GM23248 (cell line): ENCODE results near the gene PPP6R2.

Source experiments
- EZH2 ChIP-seq: fragments of 200-600 bp; sonication (generic); IDR thresholded peaks from 2 replicates; pipeline ENCODE4 v1.6.1; 2018; ENCODE audit warnings: antibody characterized with exemption, mild to moderate bottlenecking; ENCODE audit not compliant: insufficient read depth, poor library complexity, severe bottlenecking
- EZH2phosphoT487 ChIP-seq: fragments of 200-600 bp; sonication (generic); IDR thresholded peaks from 2 replicates; pipeline ENCODE4 v1.6.1; 2018; ENCODE audit warnings: antibody characterized with exemption, moderate library complexity, mild to moderate bottlenecking, low read depth; ENCODE audit not compliant: insufficient read depth

DNA sequence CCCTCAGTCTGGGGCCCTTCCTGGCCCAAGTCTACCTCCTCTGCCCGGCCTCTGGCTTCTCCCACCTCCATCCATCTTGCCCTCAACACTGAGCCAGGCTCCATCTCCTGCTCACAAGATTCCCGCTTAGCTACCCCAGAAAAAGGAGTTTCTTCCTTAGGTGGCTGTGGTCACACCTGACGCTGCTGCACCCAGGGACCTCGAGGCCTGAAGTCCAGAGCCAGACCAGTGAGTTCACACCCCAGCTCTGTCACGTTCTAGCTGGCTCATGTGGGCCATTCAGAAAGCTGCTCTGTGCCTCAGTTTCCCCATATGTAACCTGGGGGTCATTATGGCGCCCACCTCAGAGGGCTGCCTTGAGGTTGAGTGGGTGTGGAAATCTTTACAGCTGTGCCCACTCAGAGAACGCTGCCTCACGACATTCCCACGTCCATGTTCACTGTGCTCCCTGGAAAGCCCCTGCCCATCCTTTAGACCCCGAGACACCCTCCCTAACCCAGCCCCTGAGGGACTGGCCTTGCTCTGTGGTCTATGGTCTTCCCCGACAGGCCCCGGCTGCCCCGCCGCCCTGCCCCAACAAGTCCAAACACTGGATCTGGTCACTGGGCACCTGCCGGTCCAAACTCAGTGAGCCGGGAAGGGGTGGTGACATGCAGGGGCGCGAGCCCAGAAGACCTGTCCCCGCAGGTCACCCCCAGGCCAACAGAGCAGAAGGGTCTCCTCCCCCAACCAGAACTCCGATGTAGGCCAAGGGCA is 45.4 kb upstream of the PPP6R2 start:
- TF ChIP-seq EZH2 (no peak), EZH2phosphoT487 (no peak)
